Subcutaneous abdominal adipose tissue (tissue), 5 donors: ENCODE results near the gene WNT10A.

Source experiments
- H3K27ac ChIP-seq: one replicate; pipeline ENCODE4 v1.7.0; 2013; ENCODE audit warnings: low read depth, mild to moderate bottlenecking, inconsistent platforms, low read length, moderate library complexity
- H3K27me3 ChIP-seq, 5 donors: one replicate each; pipeline ENCODE4 v1.7.0; 2013; ENCODE audit warnings: low read length in 5 of 5, inconsistent platforms in 1 of 5; ENCODE audit not compliant: control insufficient read depth in 5 of 5, insufficient read depth in 4 of 5
- H3K36me3 ChIP-seq, 5 donors: one replicate each; pipeline ENCODE4 v1.7.0; 2013; ENCODE audit warnings: low read length in 5 of 5; ENCODE audit not compliant: control insufficient read depth in 5 of 5, insufficient read depth in 5 of 5
- H3K4me1 ChIP-seq, 5 donors: one replicate each; pipeline ENCODE4 v1.7.0; 2013; ENCODE audit warnings: low read length in 5 of 5, mild to moderate bottlenecking in 3 of 5, moderate library complexity in 1 of 5; ENCODE audit not compliant: control insufficient read depth in 5 of 5, insufficient read depth in 5 of 5
- H3K4me3 ChIP-seq, 5 donors: one replicate each; pipeline ENCODE4 v1.7.0; 2013; ENCODE audit warnings: low read length in 5 of 5, low read depth in 1 of 5
- H3K9ac ChIP-seq, 5 donors: one replicate each; pipeline ENCODE4 v1.7.0; 2013; ENCODE audit warnings: low read length in 5 of 5, mild to moderate bottlenecking in 4 of 5, moderate library complexity in 3 of 5
- H3K9me3 ChIP-seq, 5 donors: one replicate each; pipeline ENCODE4 v1.7.0; 2013; ENCODE audit warnings: low read length in 5 of 5; ENCODE audit not compliant: control insufficient read depth in 5 of 5
- donor health status: healthy.
- donor health status: healthy.
- donor health status: healthy.
- donor health status: healthy.
- donor health status: healthy.

Gene WNT10A

DNA sequence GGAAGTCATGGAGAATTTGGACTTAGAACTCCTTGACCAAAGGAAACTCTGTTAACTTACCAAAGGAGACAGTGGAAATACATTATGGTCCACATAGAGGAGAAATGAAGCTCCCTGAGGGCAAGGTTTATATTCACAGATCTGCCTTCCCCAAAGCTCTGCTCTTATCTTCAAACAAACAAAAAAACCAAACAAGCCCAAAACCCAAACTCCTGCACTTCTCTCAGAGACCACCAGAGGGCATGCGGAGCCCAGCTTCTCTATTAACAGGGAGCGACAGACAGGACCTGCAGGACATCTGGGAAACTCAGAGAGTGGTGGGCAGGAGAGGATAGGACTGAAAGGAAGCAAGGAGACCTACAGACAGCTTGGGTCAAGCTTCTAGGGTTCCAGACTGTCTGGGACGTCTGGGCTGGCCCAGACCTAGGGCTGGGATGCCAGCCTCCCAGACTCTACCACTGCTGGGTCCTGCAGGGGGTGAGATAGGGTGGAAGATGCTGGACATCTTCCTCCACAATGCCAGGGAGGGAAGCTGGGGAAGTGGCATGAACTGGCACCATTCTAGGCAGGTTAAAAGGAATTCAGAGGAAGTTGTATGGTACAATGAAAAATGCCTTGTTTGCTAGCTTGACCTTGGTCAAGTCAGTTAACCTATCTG, 4.0 kb upstream of the WNT10A start:
- Histone ChIP-seq H3K9me3 (no peaks in the 10 kb centered on the region), H3K4me3 (no peak overlapping the region), H3K4me1 (peaks cover 0 to 23% (median 11%) of the 10 kb centered on the region in 5 donors), H3K9ac (no peak overlapping the region), H3K27ac (no peak overlapping the region), H3K36me3 (no peaks in the 10 kb centered on the region), H3K27me3 (peaks cover 42 to 90% (median 87%) of the 10 kb centered on the region in 5 donors)

- Histone ChIP-seq H3K36me3 (no peaks in the 10 kb centered on the region), H3K4me1 (peaks cover 0 to 20% (median 11%) of the 10 kb centered on the region in 5 donors), H3K9me3 (no peaks in the 10 kb centered on the region), H3K9ac (no peak overlapping the region), H3K27ac (no peak overlapping the region), H3K27me3 (peaks cover 37 to 90% (median 87%) of the 10 kb centered on the region in 5 donors), H3K4me3 (no peak overlapping the region)
Measured at GRCh38 chr2:218877331-218877730, 3.3 kb upstream of the WNT10A start.

DNA sequence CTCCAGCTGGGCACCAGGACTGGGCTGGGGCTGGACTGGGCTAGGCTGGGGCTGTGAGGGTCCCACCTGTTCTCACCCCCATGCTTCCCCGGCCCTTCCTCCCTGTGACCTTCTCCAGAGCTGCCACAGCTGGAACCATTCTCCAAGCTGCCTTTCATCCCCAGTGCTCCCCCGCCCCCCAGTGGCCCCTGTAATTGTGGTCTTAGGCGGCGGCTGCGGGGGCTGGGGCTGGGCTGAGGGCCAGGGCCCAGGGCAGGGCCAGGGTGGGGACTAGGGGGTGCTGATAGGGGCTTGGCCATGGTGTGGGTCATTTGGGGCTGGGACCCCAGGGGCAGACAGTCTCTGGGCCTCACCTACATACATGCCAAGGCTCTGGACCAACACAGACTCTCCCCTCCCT, 2.8 kb upstream of the WNT10A start:
- no peak overlapping the region for H3K27ac ChIP-seq
- H3K4me3 ChIP-seq: no peak overlapping the region
- H3K27me3 ChIP-seq: peaks cover 31 to 90% (median 86%) of the 10 kb centered on the region in 5 donors
- H3K9me3 ChIP-seq: no peaks in the 10 kb centered on the region
- peaks cover 0 to 21% (median 11%) of the 10 kb centered on the region in 5 donors for H3K4me1 ChIP-seq
- no peak overlapping the region for H3K9ac ChIP-seq
- H3K36me3 ChIP-seq: no peaks in the 10 kb centered on the region

- Histone ChIP-seq H3K4me1 (peaks cover 0 to 21% (median 15%) of the 10 kb centered on the region in 5 donors), H3K27ac (no peak overlapping the region), H3K27me3 (peaks cover 29 to 88% (median 83%) of the 10 kb centered on the region in 5 donors), H3K9me3 (no peaks in the 10 kb centered on the region), H3K4me3 (no peak overlapping the region), H3K36me3 (no peaks in the 10 kb centered on the region), H3K9ac (no peak overlapping the region)
Measured at GRCh38 chr2:218878486-218878885, 2.2 kb upstream of the WNT10A start.

DNA sequence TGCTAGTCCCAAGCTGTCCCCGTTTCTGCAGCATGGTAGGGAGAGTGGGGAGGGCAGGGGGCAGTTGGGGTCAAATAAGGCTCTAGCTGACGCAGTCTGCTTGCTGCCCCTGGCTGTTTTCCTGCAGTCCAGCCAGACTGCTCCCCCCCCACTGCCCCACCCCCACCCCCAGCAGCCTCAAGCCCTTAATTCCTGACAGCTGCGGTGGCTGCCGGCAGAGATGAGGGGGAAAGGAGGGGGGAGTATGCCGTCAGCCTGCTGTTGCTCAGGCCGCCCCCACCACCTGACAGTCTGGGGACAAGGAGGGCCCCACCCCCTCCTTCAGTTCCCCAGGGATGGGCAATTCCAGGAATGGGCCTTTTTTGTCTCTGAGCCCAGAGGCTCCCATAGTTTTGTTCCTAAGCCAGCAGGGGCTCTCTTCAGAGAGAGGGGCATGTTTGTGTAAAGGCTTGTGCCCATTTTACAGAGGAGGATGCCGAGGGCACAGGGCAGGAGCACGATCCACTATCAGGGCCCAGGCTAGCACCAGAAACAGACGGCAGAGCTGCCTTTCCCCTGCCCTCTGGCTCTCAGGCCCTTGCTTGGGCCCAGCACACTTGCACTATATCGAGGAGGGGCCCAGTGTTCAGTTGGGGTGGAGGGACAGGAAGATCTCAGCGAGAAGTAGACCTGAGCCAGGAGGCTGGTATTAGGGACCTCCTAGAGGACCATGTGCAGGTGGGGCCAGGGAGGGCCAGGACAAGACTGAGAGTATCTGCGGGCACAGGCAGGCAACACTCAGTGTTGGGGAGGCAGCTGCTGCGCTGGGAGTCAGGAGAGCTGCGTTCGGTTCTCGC, 1.5 kb upstream of the WNT10A start:
- Histone ChIP-seq H3K36me3 (no peaks in the 10 kb centered on the region), H3K9me3 (no peaks in the 10 kb centered on the region), H3K9ac (no peak overlapping the region), H3K4me1 (peaks cover 0 to 25% (median 19%) of the 10 kb centered on the region in 5 donors), H3K27ac (no peak overlapping the region), H3K27me3 (peaks cover 29 to 85% (median 79%) of the 10 kb centered on the region in 5 donors), H3K4me3 (no peak overlapping the region)

GRCh38 chr2:218879776-218880101, 913 bp upstream of the WNT10A start:
- H3K4me1 ChIP-seq: peaks cover 0 to 25% (median 19%) of the 10 kb centered on the region in 5 donors

DNA sequence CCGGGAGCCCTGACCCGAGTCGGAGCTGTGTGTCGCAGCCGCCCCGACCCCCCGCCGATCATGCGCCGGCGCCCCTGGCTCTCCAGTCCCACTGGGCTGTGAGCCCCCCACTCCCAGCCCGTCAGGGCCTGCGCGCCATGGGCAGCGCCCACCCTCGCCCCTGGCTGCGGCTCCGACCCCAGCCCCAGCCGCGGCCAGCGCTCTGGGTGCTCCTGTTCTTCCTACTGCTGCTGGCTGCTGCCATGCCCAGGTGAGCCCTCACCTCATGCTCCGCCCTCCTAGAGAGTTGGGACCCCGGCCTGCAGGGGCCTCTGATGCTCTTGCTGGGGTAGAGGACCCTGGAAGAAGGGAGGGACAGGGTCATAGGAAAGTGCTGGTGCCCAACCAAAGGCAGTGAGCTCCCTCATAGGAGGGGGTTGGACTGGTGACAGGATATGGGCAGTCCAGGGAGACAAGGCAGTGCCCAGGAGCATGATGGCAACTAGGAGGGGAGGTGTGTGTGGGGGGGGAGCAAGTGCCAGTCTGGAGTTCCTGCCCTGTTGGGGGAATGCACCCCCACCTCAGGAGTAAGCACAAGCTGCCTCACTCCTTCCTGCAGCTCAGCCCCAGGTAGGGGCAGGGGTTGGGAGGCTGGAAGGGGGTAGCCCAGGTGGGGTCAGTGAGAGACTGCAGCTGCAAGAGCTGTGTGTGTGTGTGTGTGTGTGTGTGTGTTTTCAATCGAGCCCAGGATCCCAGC, 375 bp downstream of the WNT10A start:
- no peak overlapping the region for H3K9ac ChIP-seq
- H3K4me3 ChIP-seq: no peak overlapping the region

More at GRCh38 chr2:218879776-218880101, 913 bp upstream of the WNT10A start:
- Histone ChIP-seq H3K36me3 (no peaks in the 10 kb centered on the region), H3K27me3 (peaks cover 29 to 85% (median 78%) of the 10 kb centered on the region in 5 donors), H3K9ac (no peak overlapping the region), H3K4me3 (peak overlapping the region in 2 of 5 donors; percentile 40 to 47), H3K9me3 (no peaks in the 10 kb centered on the region), H3K27ac (no peak overlapping the region)

DNA sequence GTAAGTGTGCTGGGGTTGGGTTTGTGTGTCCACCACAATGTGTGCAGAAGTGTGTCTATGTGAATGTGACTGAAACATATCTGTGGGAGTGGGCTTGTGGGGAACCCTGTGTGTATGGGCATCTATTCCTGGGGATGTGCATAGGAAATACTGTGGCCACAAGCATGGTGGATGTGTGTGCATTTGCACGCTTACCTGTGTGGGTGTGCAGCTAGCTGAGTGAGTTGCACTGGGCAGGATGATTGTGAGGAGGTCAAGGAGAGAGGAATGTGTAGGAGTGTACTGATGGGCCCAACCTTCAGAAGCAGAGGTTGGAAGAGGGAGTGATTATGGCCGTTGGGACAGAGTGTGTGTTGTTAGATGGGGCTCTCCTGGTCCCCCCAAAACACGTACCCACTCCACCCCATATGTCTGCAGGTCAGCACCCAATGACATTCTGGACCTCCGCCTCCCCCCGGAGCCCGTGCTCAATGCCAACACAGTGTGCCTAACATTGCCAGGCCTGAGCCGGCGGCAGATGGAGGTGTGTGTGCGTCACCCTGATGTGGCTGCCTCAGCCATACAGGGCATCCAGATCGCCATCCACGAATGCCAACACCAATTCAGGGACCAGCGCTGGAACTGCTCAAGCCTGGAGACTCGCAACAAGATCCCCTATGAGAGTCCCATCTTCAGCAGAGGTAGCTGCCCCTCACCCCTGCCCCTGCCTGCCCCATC, 1.2 kb downstream of the WNT10A start:
- H3K27ac ChIP-seq: no peak overlapping the region
- H3K36me3 ChIP-seq: no peaks in the 10 kb centered on the region
- H3K27me3 ChIP-seq: peaks cover 29 to 80% (median 63%) of the 10 kb centered on the region in 5 donors
- peaks cover 0 to 25% (median 19%) of the 10 kb centered on the region in 5 donors for H3K4me1 ChIP-seq
- H3K4me3 ChIP-seq: no peak overlapping the region
- no peaks in the 10 kb centered on the region for H3K9me3 ChIP-seq
- H3K9ac ChIP-seq: no peak overlapping the region

More for the DNA sequence above, 375 bp downstream of the WNT10A start:
- H3K9me3 ChIP-seq: no peaks in the 10 kb centered on the region
- H3K27me3 ChIP-seq: peaks cover 29 to 87% (median 70%) of the 10 kb centered on the region in 5 donors
- H3K4me1 ChIP-seq: peaks cover 0 to 25% (median 19%) of the 10 kb centered on the region in 5 donors
- H3K27ac ChIP-seq: no peak overlapping the region
- no peaks in the 10 kb centered on the region for H3K36me3 ChIP-seq

DNA sequence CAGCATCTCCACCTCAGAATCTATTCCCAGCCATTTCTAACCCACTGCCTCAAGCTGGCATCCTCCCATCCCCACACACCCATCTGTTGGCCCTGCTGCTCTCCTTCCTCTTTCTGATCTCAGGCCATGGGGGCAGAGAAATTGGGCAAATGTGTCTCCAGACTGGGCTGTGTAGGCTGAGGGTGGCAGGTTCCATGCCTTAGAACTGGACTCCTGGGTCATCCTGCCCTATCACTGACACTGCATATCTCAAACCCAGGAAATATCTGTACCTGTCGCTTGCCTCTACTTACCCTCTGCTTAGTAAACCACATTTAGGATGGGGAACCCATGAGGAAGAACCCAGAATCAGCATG, 1.8 kb downstream of the WNT10A start:
- Histone ChIP-seq H3K27me3 (peaks cover 24 to 75% (median 57%) of the 10 kb centered on the region in 5 donors), H3K9ac (no peak overlapping the region), H3K36me3 (no peaks in the 10 kb centered on the region), H3K4me3 (no peak overlapping the region), H3K27ac (no peak overlapping the region), H3K9me3 (no peaks in the 10 kb centered on the region), H3K4me1 (peaks cover 0 to 25% (median 19%) of the 10 kb centered on the region in 5 donors)
